IPS-NIHi11 (cell line): Measurements from ENCODE around the gene SLC22A7.

Experiments
- DNase-seq: peaks from one replicate; pipeline ENCODE4 v3.0.0; 2012; ENCODE audit warnings: mixed read lengths, low spot score

SLC22A7 gene

GRCh38 chr6:43267619-43268354 lies 30.3 kb upstream of the SLC22A7 start:
- no peak for DNase-seq

DNA sequence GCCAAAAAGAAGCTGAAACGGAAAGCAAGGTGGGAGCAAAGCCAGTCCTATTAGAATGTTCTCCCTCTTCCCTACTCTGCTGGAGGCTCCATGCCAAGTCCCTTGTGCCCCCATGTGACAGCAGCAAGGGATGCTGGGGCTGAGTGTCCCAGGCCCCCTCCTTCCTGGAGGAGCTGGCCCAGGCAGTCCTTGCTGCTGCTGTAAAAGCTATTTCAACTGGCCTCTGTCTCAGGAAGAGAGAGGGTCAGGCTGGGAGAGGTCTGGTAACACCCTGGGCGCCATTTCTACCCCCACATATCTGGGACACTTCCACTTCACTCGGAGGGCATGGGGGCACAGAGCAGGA lies 29.7 kb upstream of the SLC22A7 start:
- no peak for DNase-seq

- no peak for DNase-seq
Observed at GRCh38 chr6:43268782-43269272, 29.2 kb upstream of the SLC22A7 start.

DNA sequence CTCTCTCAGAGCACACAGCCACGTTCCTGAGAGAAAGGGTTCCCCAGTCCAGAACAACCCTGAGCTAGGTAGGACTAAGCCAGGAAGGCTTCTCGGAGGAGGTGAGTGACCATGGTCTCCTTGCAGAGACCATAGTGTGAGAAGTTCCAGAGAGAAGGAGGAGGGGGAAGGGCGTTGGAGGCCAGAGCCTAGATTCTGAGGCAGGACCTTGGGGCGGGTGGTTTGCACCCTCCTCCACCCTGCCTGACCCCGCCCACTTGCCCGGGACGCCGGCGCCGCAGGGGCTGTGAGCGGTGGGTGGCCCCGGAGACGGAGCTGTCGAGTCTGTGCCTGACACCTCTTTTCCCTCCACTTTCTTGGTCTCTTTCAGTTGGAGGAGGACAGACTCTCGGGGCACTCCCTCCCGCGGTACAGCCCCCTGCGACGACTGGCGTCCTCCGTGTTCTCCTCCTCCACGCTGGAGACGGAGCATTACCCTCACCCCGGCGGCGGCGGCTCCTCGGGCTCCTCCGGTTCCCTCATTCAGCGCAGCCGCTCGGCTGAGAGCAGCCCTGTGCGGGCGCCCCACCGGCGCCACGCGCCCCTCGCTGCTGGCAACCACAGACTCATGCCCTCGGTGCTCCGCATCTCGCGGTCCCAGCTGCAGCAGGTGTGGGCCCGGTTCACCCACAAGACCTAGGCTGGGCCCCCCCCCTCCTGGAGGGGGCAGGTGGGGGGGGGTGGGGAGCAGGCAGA lies 28.6 kb upstream of the SLC22A7 start:
- DNase-seq = peak; percentile 59

DNA sequence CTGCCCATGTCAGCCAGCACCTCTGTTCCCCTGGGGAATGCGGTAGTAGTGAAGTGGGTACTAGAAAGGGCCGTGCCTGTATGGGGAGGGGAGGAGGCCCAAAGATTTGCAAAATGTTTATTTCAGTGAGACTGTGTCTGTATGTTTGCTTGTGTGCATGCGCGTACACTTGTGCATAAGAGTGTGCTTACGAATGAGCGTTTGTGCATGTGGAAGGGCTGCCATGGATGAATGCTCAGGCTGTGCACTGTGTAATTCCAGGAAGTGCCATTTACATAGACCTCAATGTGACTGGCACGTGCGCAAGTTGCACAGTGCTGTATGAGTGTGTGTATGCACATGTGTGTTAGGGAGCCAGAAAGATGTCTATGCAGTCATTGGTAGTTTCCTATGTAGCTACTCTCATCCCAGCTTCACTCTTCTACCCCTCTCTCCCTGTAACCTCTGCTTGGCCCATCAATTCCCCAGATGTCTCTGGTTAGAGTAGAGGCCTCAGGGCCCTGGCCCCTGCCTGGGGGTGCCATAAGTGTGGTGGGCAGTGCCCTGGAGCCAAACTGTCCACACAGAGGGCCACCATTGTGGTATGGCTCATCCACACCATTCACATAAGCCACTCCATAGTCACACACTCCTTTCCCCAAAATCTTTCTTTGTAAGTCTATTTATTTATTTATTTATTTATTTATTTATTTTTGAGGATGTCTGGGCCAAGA lies 26.8 kb upstream of the SLC22A7 start:
- DNase-seq = no peak

DNA sequence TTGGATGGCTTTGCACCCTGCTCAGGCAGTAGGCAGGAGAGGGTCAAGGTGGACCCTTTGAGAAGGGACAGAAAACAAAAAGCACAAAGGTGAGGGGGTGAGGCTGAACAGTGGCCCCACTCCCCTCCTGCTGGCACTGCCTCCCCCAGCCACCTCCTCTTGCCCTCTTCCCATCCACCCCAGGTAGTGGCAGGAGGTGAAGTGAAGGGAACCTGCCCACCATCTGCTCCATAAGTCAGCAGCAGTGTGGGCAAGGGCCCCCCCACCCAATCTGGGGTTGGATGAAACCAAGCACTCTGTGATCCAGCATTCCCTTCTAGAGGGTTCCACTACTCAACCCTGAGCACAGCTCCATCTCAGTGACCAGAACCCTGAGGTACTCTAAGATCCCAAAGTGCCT lies 26.1 kb upstream of the SLC22A7 start:
- DNase-seq = no peak

- DNase-seq = no peak
Observed at GRCh38 chr6:43273707-43274106, 24.4 kb upstream of the SLC22A7 start.

GRCh38 chr6:43274127-43274915 lies 23.7 kb upstream of the SLC22A7 start:
- DNase-seq = no peak

DNA sequence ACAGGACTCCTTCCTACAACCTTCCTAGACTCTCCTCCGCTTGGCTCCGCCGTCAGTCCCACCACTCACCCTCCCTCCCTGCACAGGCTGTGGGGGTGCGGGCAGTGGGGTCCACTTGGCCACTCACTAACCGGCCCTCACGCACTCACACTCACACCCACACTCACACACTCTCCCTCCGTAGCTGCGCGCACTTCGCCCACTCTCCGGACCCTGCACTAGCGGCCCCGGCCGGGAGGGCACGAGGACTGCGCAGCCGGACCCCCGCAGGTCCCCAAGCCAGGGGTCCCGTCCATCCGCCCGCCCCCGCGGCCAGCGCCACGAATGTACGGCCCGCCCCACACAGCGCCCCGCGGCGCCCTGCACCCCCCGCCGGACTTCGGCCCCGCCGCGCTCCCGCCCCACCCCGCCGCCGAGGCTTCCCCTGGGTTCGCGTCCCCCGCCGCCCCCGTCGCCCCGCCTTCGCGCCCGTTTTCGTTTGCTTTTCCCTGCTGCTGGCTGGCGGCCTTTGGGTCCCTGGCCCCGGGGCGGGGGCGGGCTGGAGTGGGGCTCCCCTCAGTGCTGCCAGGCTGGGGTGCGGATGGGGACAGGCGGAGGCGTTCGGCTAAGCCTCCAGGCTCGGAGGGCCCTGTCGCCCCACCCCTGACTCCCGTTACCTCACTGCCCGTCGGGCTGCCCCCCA lies 23.0 kb upstream of the SLC22A7 start:
- peak; percentile 66 for DNase-seq

DNA sequence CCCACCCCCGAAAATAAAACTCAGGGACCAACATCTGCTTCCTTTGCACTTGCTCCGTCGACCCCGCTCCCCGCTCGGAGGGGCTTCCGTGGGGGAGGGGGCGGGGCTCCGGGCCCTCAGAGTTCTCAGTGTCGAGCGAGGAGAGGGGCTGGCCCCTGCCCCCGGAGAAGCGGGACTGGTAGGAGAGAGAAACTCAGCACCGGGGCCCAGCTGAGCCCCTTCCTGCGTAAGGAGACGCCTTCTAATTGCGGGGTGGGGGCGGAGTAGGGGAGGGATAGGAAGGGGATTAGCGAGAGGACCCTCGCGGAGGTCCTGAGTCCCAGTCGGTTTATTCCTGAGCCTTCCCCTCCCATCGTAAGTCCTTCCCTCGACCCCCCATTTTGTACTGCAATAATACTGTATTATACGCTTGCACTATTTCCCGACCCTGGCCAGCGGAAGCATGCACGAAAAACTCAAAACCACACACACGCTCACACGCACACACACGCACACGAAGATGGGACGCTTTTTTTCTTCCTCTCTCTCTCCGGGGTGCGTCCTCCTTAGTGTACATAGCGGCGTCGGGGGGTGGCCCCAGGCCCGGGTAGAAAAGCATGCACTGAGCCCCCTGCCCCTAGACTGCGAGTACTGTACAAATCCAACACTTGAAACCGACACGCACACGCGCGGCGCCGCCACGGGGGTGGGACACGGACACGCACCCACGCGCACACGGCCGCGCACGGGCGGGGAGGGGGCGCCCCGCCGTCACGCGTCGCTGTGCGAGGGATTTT lies 22.1 kb upstream of the SLC22A7 start:
- DNase-seq = peak; percentile 63

GRCh38 chr6:43276577-43277305 lies 21.3 kb upstream of the SLC22A7 start:
- DNase-seq = no peak

DNA sequence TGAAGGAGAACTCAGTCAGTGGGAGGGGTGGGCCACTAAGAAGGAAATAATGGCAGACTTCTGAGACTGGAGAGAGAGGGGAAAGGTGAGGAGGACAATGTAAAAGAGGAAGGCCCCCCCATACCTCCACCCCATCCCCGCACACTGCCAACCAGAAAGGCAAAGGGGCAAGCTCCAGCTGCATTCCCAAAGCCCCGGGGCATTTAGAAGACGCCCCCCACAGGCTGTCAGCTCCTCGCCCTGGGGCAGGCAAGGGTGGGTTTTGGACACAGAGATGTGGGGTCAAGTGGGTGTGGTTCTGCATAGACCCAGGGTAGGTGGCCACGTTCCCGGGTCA lies 20.8 kb upstream of the SLC22A7 start:
- DNase-seq = no peak

- no peak for DNase-seq
Observed at GRCh38 chr6:43277643-43278523, 20.2 kb upstream of the SLC22A7 start.

DNA sequence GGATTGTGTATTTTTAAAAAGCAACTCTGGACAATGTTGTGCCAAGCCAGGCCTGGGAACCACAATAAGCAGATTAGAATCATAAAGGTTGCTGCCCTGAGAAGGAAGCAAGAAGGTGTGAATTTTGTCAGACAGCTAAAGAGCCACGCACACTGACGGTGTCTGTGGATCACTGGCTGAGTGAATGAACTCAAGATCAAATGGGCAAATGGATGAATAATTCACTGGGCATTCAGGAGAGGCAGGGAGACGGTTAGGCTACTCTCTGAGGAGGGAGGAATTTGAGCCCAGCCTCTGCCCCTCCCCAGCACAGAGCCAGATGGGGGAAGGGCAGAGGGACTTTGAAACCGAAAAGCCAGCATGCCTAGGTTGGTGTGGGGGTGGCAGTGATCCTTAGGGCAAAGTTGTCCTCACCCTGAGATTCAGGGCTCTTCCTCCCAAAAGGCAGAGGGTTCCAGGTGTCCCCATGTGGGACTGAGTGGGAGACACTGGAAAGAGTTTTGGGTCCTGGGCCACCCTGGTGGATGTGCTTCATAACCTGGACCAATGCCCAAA lies 19.5 kb upstream of the SLC22A7 start:
- no peak for DNase-seq

- DNase-seq = no peak
Observed at GRCh38 chr6:43280234-43280633, 17.8 kb upstream of the SLC22A7 start.

- no peak for DNase-seq
Observed at GRCh38 chr6:43282060-43282459, 16.0 kb upstream of the SLC22A7 start.

GRCh38 chr6:43282636-43283513 lies 15.2 kb upstream of the SLC22A7 start:
- DNase-seq = no peak

DNA sequence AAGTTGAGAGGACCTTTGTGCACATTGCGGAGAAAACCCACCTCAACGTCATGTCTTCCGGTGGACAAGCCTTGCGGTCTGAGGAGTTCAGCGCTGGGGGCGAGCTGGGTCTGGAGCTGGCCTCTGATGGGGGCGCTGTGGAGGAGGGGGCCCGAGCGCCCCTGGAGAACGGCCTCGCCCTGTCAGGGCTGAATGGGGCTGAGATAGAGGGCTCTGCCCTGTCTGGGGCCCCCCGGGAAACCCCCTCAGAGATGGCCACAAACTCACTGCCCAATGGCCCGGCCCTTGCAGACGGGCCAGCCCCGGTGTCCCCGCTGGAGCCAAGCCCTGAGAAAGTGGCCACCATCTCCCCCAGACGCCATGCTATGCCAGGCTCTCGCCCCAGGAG lies 14.6 kb upstream of the SLC22A7 start:
- no peak for DNase-seq
